CD4-positive, alpha-beta memory T cell (primary cell): Measurements from ENCODE around the gene FAM217B. TPM values are rescaled to one million over a fixed set of nuclear protein-coding genes. Genes with fewer than 3 reads are reported as not detected.

Experiments used
- CTCF ChIA-PET: fragments of 350-600 bp; sonication (Branson Sonifier 250); formaldehyde crosslinking; loops from one replicate; lab custom pipeline; 2021; ENCODE audit warnings: inconsistent platforms; ENCODE audit not compliant: partially characterized antibody; lab: Charles Lee
- POLR2A ChIA-PET: fragments of 350-600 bp; sonication (Branson Sonifier 250); formaldehyde crosslinking; loops from one replicate; lab custom pipeline; 2021; ENCODE audit not compliant: partially characterized antibody; lab: Charles Lee
- DNase-seq, 5 donors: peaks; one replicate each; pipeline versions ENCODE4 v3.0.0 to v3.0.0-alpha.2; 2020 to 2022; ENCODE audit warnings: mixed read lengths in 1 of 5
- H3K27ac ChIP-seq: one replicate; pipeline ENCODE4 v1.7.0; 2013; ENCODE audit warnings: low read depth, low read length
- H3K27me3 ChIP-seq: 2 replicates; pipeline ENCODE4 v1.7.0; 2013; ENCODE audit warnings: mild to moderate bottlenecking, low read length, moderate library complexity; ENCODE audit not compliant: insufficient read depth
- H3K36me3 ChIP-seq: 2 replicates; pipeline ENCODE4 v1.7.0; 2013; ENCODE audit warnings: mild to moderate bottlenecking, low read length, moderate library complexity; ENCODE audit not compliant: insufficient read depth
- H3K4me1 ChIP-seq: 2 replicates; pipeline ENCODE4 v1.7.0; 2013; ENCODE audit warnings: mild to moderate bottlenecking, low read length, moderate library complexity; ENCODE audit not compliant: insufficient read depth
- H3K4me3 ChIP-seq, 2 donors: one replicate each; pipeline ENCODE4 v1.7.0; 2013; ENCODE audit warnings: low read length in 2 of 2, mild to moderate bottlenecking in 1 of 2
- H3K9me3 ChIP-seq, 2 donors: one replicate each; pipeline ENCODE4 v1.7.0; 2013; ENCODE audit warnings: low read length in 2 of 2, control low read depth in 1 of 2; ENCODE audit not compliant: control insufficient read depth in 1 of 2
- H3K27ac Mint-ChIP-seq, 7 donors: one replicate each; pipeline ENCODE4 v1.8.0; 2020 to 2021; ENCODE audit warnings: mixed read lengths in 7 of 7, mild to moderate bottlenecking in 6 of 7, inconsistent platforms in 3 of 7, moderate library complexity in 3 of 7
- H3K27me3 Mint-ChIP-seq, 2 donors: one replicate each; pipeline ENCODE4 v1.8.0; 2020 to 2021; ENCODE audit warnings: mixed read lengths in 2 of 2
- H3K36me3 Mint-ChIP-seq, 2 donors: one replicate each; pipeline ENCODE4 v1.8.0; 2020 to 2021; ENCODE audit warnings: mixed read lengths in 2 of 2, inconsistent platforms in 1 of 2, mild to moderate bottlenecking in 1 of 2
- H3K4me1 Mint-ChIP-seq, 4 donors: one replicate each; pipeline ENCODE4 v1.8.0; 2020 to 2021; ENCODE audit warnings: mixed read lengths in 4 of 4, mild to moderate bottlenecking in 1 of 4
- H3K4me3 Mint-ChIP-seq, 8 donors: one replicate each; pipeline ENCODE4 v1.8.0; 2020 to 2021; ENCODE audit warnings: mixed read lengths in 8 of 8, mild to moderate bottlenecking in 7 of 8, moderate library complexity in 6 of 8, inconsistent platforms in 3 of 8
- H3K9me3 Mint-ChIP-seq, 8 donors: one replicate each; pipeline ENCODE4 v1.8.0; 2020 to 2021; ENCODE audit warnings: mixed read lengths in 8 of 8, mild to moderate bottlenecking in 5 of 8, inconsistent platforms in 3 of 8, moderate library complexity in 1 of 8
- intact Hi-C: fragments of 100-400 bp; cut with micrococcal nuclease; formaldehyde crosslinking; loops from one replicate; pipeline ENCODE4 v1.15.1; 2023
- polyA plus RNA-seq, 2 donors: library from polyadenylated mRNA; unstranded; fragments of 300-500 nt; fragmentation: Illumina TruSeq; gene quantifications; one replicate each; pipeline ENCODE4 v1.2.3, GENCODE V29; 2021
- total RNA-seq, 2 experiments: library from RNA; stranded (reverse); gene quantifications; one replicate each; pipeline ENCODE4 v1.2.3, GENCODE V29; 2021

Gene FAM217B
- total and polyA plus RNA-seq, 4 experiments from 2014 or later = 13.4 to 44.1 (median 34.3) TPM

- intact Hi-C loops = no loop called here
- Mint-ChIP-seq H3K27me3 (no peaks in the 10 kb centered on the region), H3K9me3 (no peaks in the 10 kb centered on the region), H3K27ac (no peak overlapping the region), H3K4me3 (no peak overlapping the region), H3K36me3 (peaks cover 2 to 14% of the 10 kb centered on the region in 2 donors), H3K4me1 (no peaks in the 10 kb centered on the region)
- Histone ChIP-seq H3K4me3 (no peak overlapping the region), H3K27me3 (no peaks in the 10 kb centered on the region), H3K9me3 (no peaks in the 10 kb centered on the region), H3K36me3 (no peaks in the 10 kb centered on the region), H3K27ac (no peak overlapping the region), H3K4me1 (no peaks in the 10 kb centered on the region)
- ChIA-PET POLR2A (no interaction called here), CTCF (interaction anchor here (1.0 kb wide), 1 partner anchor 9 kb away, joined by 3 read pairs; no protein-coding TSS in a partner anchor)
- DNase-seq = no peak
Measured at GRCh38 chr20:59962155-59962554, 22.0 kb downstream of the FAM217B start.

GRCh38 chr20:59966428-59966827, 26.2 kb downstream of the FAM217B start:
- Mint-ChIP-seq H3K9me3 (no peaks in the 10 kb centered on the region), H3K27ac (no peak overlapping the region), H3K4me3 (no peak overlapping the region), H3K4me1 (no peaks in the 10 kb centered on the region), H3K36me3 (no peaks in the 10 kb centered on the region), H3K27me3 (peaks cover 0 to 1% of the 10 kb centered on the region in 2 donors)
- CTCF ChIA-PET = no interaction called here
- H3K27me3 ChIP-seq = no peaks in the 10 kb centered on the region
- no peaks in the 10 kb centered on the region for H3K36me3 ChIP-seq
- H3K9me3 ChIP-seq = no peaks in the 10 kb centered on the region
- H3K4me3 ChIP-seq = no peak overlapping the region
- intact Hi-C loops = no loop called here
- H3K4me1 ChIP-seq = no peaks in the 10 kb centered on the region
- no peak overlapping the region for H3K27ac ChIP-seq
- DNase-seq = no peak
- POLR2A ChIA-PET = no interaction called here

GRCh38 chr20:59971428-59971827, 31.2 kb downstream of the FAM217B start:
- no peaks in the 10 kb centered on the region for H3K9me3 Mint-ChIP-seq
- Histone ChIP-seq H3K4me3 (no peak overlapping the region), H3K9me3 (no peaks in the 10 kb centered on the region), H3K36me3 (no peaks in the 10 kb centered on the region), H3K4me1 (no peaks in the 10 kb centered on the region), H3K27ac (no peak overlapping the region), H3K27me3 (no peaks in the 10 kb centered on the region)
- intact Hi-C loops = no loop called here
- ChIA-PET CTCF (no interaction called here), POLR2A (no interaction called here)
- H3K27ac Mint-ChIP-seq = no peak overlapping the region
- H3K27me3 Mint-ChIP-seq = peaks cover 0 to 1% of the 10 kb centered on the region in 2 donors
- no peak overlapping the region for H3K4me3 Mint-ChIP-seq
- no peaks in the 10 kb centered on the region for H3K4me1 Mint-ChIP-seq
- DNase-seq = no peak
- H3K36me3 Mint-ChIP-seq = peaks cover 0 to 14% of the 10 kb centered on the region in 2 donors

GRCh38 chr20:59972037-59972801, 32.0 kb downstream of the FAM217B start:
- Mint-ChIP-seq H3K27me3 (peaks cover 0 to 1% of the 10 kb centered on the region in 2 donors), H3K4me3 (no peak overlapping the region), H3K27ac (no peak overlapping the region), H3K4me1 (no peaks in the 10 kb centered on the region), H3K36me3 (peaks cover 0 to 14% of the 10 kb centered on the region in 2 donors), H3K9me3 (no peaks in the 10 kb centered on the region)
- no peaks in the 10 kb centered on the region for H3K27me3 ChIP-seq
- no peaks in the 10 kb centered on the region for H3K4me1 ChIP-seq
- no peaks in the 10 kb centered on the region for H3K36me3 ChIP-seq
- DNase-seq = no peak
- ChIA-PET POLR2A (no interaction called here), CTCF (no interaction called here)
- H3K27ac ChIP-seq = no peak overlapping the region
- intact Hi-C loops = no loop called here
- H3K9me3 ChIP-seq = no peaks in the 10 kb centered on the region
- H3K4me3 ChIP-seq = no peak overlapping the region

- H3K27ac ChIP-seq = no peak overlapping the region
- no peak overlapping the region for H3K4me3 ChIP-seq
- no peak for DNase-seq
- no peak overlapping the region for H3K4me3 Mint-ChIP-seq
- CTCF ChIA-PET = no interaction called here
- H3K36me3 Mint-ChIP-seq = peaks cover 0 to 14% of the 10 kb centered on the region in 2 donors
- no peaks in the 10 kb centered on the region for H3K9me3 Mint-ChIP-seq
- H3K4me1 ChIP-seq = no peaks in the 10 kb centered on the region
- H3K27me3 ChIP-seq = no peaks in the 10 kb centered on the region
- H3K9me3 ChIP-seq = no peaks in the 10 kb centered on the region
- H3K4me1 Mint-ChIP-seq = no peaks in the 10 kb centered on the region
- no peak overlapping the region for H3K27ac Mint-ChIP-seq
- intact Hi-C loops = no loop called here
- no peaks in the 10 kb centered on the region for H3K36me3 ChIP-seq
- POLR2A ChIA-PET = no interaction called here
- H3K27me3 Mint-ChIP-seq = no peaks in the 10 kb centered on the region
Measured at GRCh38 chr20:59976156-59976782, 36.1 kb downstream of the FAM217B start.

GRCh38 chr20:59977086-59977485, 36.9 kb downstream of the FAM217B start:
- no peak for DNase-seq
- no peaks in the 10 kb centered on the region for H3K27me3 ChIP-seq
- Mint-ChIP-seq H3K9me3 (no peaks in the 10 kb centered on the region), H3K27me3 (no peaks in the 10 kb centered on the region), H3K27ac (no peak overlapping the region), H3K4me1 (no peaks in the 10 kb centered on the region), H3K36me3 (peaks cover 0 to 17% of the 10 kb centered on the region in 2 donors), H3K4me3 (no peak overlapping the region)
- intact Hi-C loops = no loop called here
- no peak overlapping the region for H3K4me3 ChIP-seq
- H3K27ac ChIP-seq = no peak overlapping the region
- ChIA-PET CTCF (no interaction called here), POLR2A (no interaction called here)
- H3K36me3 ChIP-seq = no peaks in the 10 kb centered on the region
- no peaks in the 10 kb centered on the region for H3K9me3 ChIP-seq
- H3K4me1 ChIP-seq = no peaks in the 10 kb centered on the region

- H3K9me3 Mint-ChIP-seq = no peaks in the 10 kb centered on the region
- intact Hi-C loops = no loop called here
- peaks cover 0 to 11% of the 10 kb centered on the region in 2 donors for H3K36me3 Mint-ChIP-seq
- no peaks in the 10 kb centered on the region for H3K4me1 ChIP-seq
- H3K4me1 Mint-ChIP-seq = no peaks in the 10 kb centered on the region
- H3K27ac Mint-ChIP-seq = no peak overlapping the region
- H3K36me3 ChIP-seq = no peaks in the 10 kb centered on the region
- no peaks in the 10 kb centered on the region for H3K27me3 Mint-ChIP-seq
- POLR2A ChIA-PET = no interaction called here
- no peak overlapping the region for H3K4me3 Mint-ChIP-seq
- no peak overlapping the region for H3K27ac ChIP-seq
- no peak overlapping the region for H3K4me3 ChIP-seq
- no peak for DNase-seq
- no peaks in the 10 kb centered on the region for H3K9me3 ChIP-seq
- CTCF ChIA-PET = no interaction called here
- no peaks in the 10 kb centered on the region for H3K27me3 ChIP-seq
Measured at GRCh38 chr20:59983076-59983475, 42.9 kb downstream of the FAM217B start.
